Neural cell (in vitro differentiated cells): Measurements from ENCODE around the gene EMC10. TPM values are rescaled to one million over a fixed set of nuclear protein-coding genes. Genes with fewer than 3 reads are reported as not detected.

Source experiments
- H2AFZ ChIP-seq: fragments of 200-600, 300-800 bp; sonication (generic), shearing (Covaris generic); 2 replicates; pipeline ENCODE4 v1.6.0; 2014; ENCODE audit warnings: low read depth, mild to moderate bottlenecking, antibody characterized with exemption, low read length, moderate library complexity
- H3F3A ChIP-seq: fragments of 200-600 bp; shearing (Covaris generic); 2 replicates; pipeline ENCODE4 v1.6.1; 2016; ENCODE audit warnings: mild to moderate bottlenecking, moderate library complexity, mixed read lengths, antibody characterized with exemption, low read length; ENCODE audit not compliant: insufficient read depth, poor library complexity, severe bottlenecking
- H3K27ac ChIP-seq: fragments of 200-600, 300-800 bp; sonication (generic), shearing (Covaris generic); 2 replicates; pipeline ENCODE4 v1.5.1; 2014; ENCODE audit warnings: mild to moderate bottlenecking, low read length, moderate library complexity
- H3K27me3 ChIP-seq: fragments of 300-800, 200-600 bp; sonication (generic), shearing (Covaris generic); 2 replicates; pipeline ENCODE4 v1.6.0; 2014; ENCODE audit warnings: mild to moderate bottlenecking, low read depth, low read length, moderate library complexity; ENCODE audit not compliant: insufficient read depth
- H3K36me3 ChIP-seq: fragments of 300-800, 200-600 bp; sonication (generic), shearing (Covaris generic); 2 replicates; pipeline ENCODE4 v1.5.1; 2014; ENCODE audit warnings: mild to moderate bottlenecking, antibody characterized with exemption, low read length, moderate library complexity; ENCODE audit not compliant: insufficient read depth
- H3K4me2 ChIP-seq: fragments of 300-800, 200-600 bp; sonication (generic), shearing (Covaris generic); 2 replicates; pipeline ENCODE4 v1.6.0; 2014; ENCODE audit warnings: mild to moderate bottlenecking, low read length
- H3K4me3 ChIP-seq: fragments of 300-800, 200-600 bp; sonication (generic), shearing (Covaris generic); 2 replicates; pipeline ENCODE4 v1.5.1; 2014; ENCODE audit warnings: mild to moderate bottlenecking, low read length, moderate library complexity
- H3K79me2 ChIP-seq: fragments of 200-600 bp; shearing (Covaris generic); replicated peaks from 2 replicates; pipeline ENCODE4 v1.6.0; 2014; ENCODE audit warnings: mild to moderate bottlenecking, low read length, moderate library complexity; ENCODE audit not compliant: insufficient read depth
- H3K9ac ChIP-seq: fragments of 300-800, 200-600 bp; sonication (generic), shearing (Covaris generic); 2 replicates; pipeline ENCODE4 v1.6.1; 2016; ENCODE audit warnings: mild to moderate bottlenecking, low read length, mixed read lengths
- H3K9me2 ChIP-seq: fragments of 200-600 bp; shearing (Covaris generic); 2 replicates; pipeline ENCODE4 v1.6.1; 2016; ENCODE audit warnings: mild to moderate bottlenecking, low read length, mixed read lengths; ENCODE audit not compliant: insufficient read depth
- H3K9me3 ChIP-seq: fragments of 200-600, 300-800 bp; sonication (generic), shearing (Covaris generic); 2 replicates; pipeline ENCODE4 v1.6.1; 2016; ENCODE audit warnings: mild to moderate bottlenecking, mixed run types, low read length, moderate library complexity, mixed read lengths
- H4K20me1 ChIP-seq: fragments of 200-600 bp; shearing (Covaris generic); 2 replicates; pipeline ENCODE4 v1.6.1; 2016; ENCODE audit warnings: mild to moderate bottlenecking, mixed run types; ENCODE audit not compliant: insufficient read depth
- CTCF ChIP-seq: fragments of 450-650 bp; IDR thresholded peaks from 2 replicates; pipeline ENCODE4 v1.5.1; 2014; ENCODE audit warnings: antibody characterized with exemption, mild to moderate bottlenecking, moderate library complexity; ENCODE audit not compliant: poor library complexity, severe bottlenecking
- EP300 ChIP-seq: fragments of 450-650 bp; conservative IDR thresholded peaks from 2 replicates; pipeline ENCODE4 v1.6.1; 2014; ENCODE audit warnings: antibody characterized with exemption, mild to moderate bottlenecking, moderate library complexity; ENCODE audit not compliant: poor library complexity, severe bottlenecking
- EZH2 ChIP-seq: fragments of 200-600, 300-800 bp; shearing (Covaris generic), sonication (generic); IDR thresholded peaks from 2 replicates; pipeline ENCODE4 v1.6.1; 2014; ENCODE audit warnings: antibody characterized with exemption, low read length, borderline replicate concordance, mild to moderate bottlenecking; ENCODE audit not compliant: insufficient read depth, poor library complexity, severe bottlenecking
- MXI1 ChIP-seq: fragments of 450-650 bp; conservative IDR thresholded peaks from 2 replicates; pipeline ENCODE4 v1.6.1; 2014; ENCODE audit warnings: antibody characterized with exemption, mild to moderate bottlenecking; ENCODE audit not compliant: poor library complexity, severe bottlenecking
- POLR2AphosphoS5 ChIP-seq: IDR thresholded peaks from 2 replicates; pipeline ENCODE4 v1.6.1; 2012
- RAD21 ChIP-seq: fragments of 450-650 bp; conservative IDR thresholded peaks from 2 replicates; pipeline ENCODE4 v1.6.1; 2014; ENCODE audit warnings: antibody characterized with exemption, mild to moderate bottlenecking, moderate library complexity
- REST ChIP-seq: IDR thresholded peaks from 2 replicates; pipeline ENCODE4 v1.6.1; 2012; ENCODE audit warnings: borderline replicate concordance
- SMC3 ChIP-seq: fragments of 450-650 bp; conservative IDR thresholded peaks from 2 replicates; pipeline ENCODE4 v1.6.1; 2014; ENCODE audit warnings: antibody characterized with exemption, mild to moderate bottlenecking, moderate library complexity; ENCODE audit not compliant: poor library complexity
- TAF1 ChIP-seq: IDR thresholded peaks from 2 replicates; pipeline ENCODE4 v1.6.1; 2012; ENCODE audit warnings: low read depth
- polyA plus RNA-seq: library from polyadenylated mRNA; depleted of rRNA; stranded (reverse); fragments of >200 nt; gene quantifications from 2 replicates; pipeline ENCODE4 v1.2.3, GENCODE V29; 2014

EMC10 gene
- polyA plus RNA-seq, 1 donor from 2014 or later = 233 TPM

- Histone ChIP-seq H3F3A (no peaks in the 10 kb centered on the region), H3K9ac (peak within 1 kb of the TSS; percentile 62), H4K20me1 (no peaks in the 10 kb centered on the region), H3K9me2 (no peaks in the 10 kb centered on the region), H3K4me2 (peak within 1 kb of the TSS; percentile 55), H3K27ac (no peak within 1 kb of the TSS), H3K4me3 (peak within 1 kb of the TSS; percentile 76), H3K27me3 (peaks cover 5% of the 10 kb centered on the region), H3K9me3 (no peaks in the 10 kb centered on the region), H3K79me2 (no peaks in the 10 kb centered on the region), H3K36me3 (no peaks in the 10 kb centered on the region), H2AFZ (no peak within 1 kb of the TSS)
- no peak for TF ChIP-seq MXI1
Measured at GRCh38 chr19:50432221-50433028, 43.9 kb upstream of the EMC10 start, which contains the start of gene MYBPC2. TSS of gene MYBPC2 (plus strand) at chr19:50432892. CDS start at chr19:50432954, 62 bp downstream.

GRCh38 chr19:50433201-50434180 is 42.8 kb upstream of the EMC10 start:
- Histone ChIP-seq H2AFZ (no peak overlapping the region), H3K4me3 (no peak overlapping the region)

More at GRCh38 chr19:50433201-50434180, 42.8 kb upstream of the EMC10 start:
- H4K20me1 ChIP-seq = no peaks in the 10 kb centered on the region
- peaks cover 5% of the 10 kb centered on the region for H3K27me3 ChIP-seq
- no peaks in the 10 kb centered on the region for H3K79me2 ChIP-seq
- H3K9ac ChIP-seq = no peak overlapping the region
- no peak overlapping the region for H3K27ac ChIP-seq
- H3K9me3 ChIP-seq = no peaks in the 10 kb centered on the region
- H3K4me2 ChIP-seq = no peak overlapping the region
- no peaks in the 10 kb centered on the region for H3K36me3 ChIP-seq
- TF ChIP-seq MXI1 (no peak), TAF1 (no peak), SMC3 (no peak), REST (no peak), EP300 (no peak), CTCF (no peak), RAD21 (no peak), POLR2AphosphoS5 (no peak), EZH2 (no peak)
- no peaks in the 10 kb centered on the region for H3K9me2 ChIP-seq
- H3F3A ChIP-seq = no peaks in the 10 kb centered on the region
